ENCODE results near the gene TSPAN8. TPM values are rescaled to one million over a fixed set of nuclear protein-coding genes. Genes with fewer than 3 reads are reported as not detected.

Gene TSPAN8
- total RNA-seq, 1 experiment from 2014 or later = 4.2 TPM

DNA sequence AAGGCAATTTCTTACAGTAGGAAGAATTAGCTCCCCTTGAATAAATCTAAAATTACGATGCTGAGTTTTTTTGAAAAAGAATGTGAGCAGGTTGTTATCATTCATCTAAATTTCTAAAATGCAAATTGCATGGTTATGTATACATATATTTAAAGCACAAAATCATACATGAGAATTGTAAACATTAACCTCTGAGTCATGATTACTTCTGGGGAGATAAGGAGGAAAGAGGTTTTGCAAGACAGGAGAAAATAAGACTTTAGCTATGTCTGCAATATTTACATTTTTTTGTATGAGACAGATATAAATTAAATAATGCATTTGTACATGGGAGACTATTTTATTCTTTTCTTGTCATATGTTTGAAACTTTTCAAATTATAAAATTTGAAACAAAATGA lies 72.2 kb downstream of the TSPAN8 start:
- H3K36me3 ChIP-seq (ENCODE audit: control insufficient read depth, insufficient read depth, low read length) = no peaks in the 10 kb centered on the region
- in situ Hi-C loops (cut with HindIII; ENCODE audit: low pct_unique_long_range_greater_than_20kb, low sequenced_read_pairs) (no loop called here), intact Hi-C loops (cut with micrococcal nuclease; ENCODE audit: unreplicated experiment) (loop anchor here (10.0 kb wide), 1 partner anchor 49 kb away; no protein-coding TSS in a partner anchor)
- CTCF ChIA-PET = no interaction called here
- POLR2A ChIA-PET = no interaction called here
- H3K9me3 ChIP-seq (ENCODE audit: control insufficient read depth, insufficient read depth, low read depth, low read length) = no peaks in the 10 kb centered on the region
- no peak for DNase-seq (ENCODE audit: low read depth, low spot score)
- ATAC-seq = no peak
- no TSS peak for BruUV-seq (replicated peaks)
- TF ChIP-seq TCF7L2 (IDR thresholded peaks at IDR 0.05; ENCODE audit: low read depth, low read length) (no peak), SIN3A (IDR thresholded peaks at IDR 0.05; ENCODE audit: borderline replicate concordance, insufficient read depth, low read depth, low read length) (no peak), POLR2AphosphoS5 (IDR thresholded peaks at IDR 0.05; ENCODE audit: low read depth, low read length) (no peak)
- TF ChIP-seq, protein P1, sequence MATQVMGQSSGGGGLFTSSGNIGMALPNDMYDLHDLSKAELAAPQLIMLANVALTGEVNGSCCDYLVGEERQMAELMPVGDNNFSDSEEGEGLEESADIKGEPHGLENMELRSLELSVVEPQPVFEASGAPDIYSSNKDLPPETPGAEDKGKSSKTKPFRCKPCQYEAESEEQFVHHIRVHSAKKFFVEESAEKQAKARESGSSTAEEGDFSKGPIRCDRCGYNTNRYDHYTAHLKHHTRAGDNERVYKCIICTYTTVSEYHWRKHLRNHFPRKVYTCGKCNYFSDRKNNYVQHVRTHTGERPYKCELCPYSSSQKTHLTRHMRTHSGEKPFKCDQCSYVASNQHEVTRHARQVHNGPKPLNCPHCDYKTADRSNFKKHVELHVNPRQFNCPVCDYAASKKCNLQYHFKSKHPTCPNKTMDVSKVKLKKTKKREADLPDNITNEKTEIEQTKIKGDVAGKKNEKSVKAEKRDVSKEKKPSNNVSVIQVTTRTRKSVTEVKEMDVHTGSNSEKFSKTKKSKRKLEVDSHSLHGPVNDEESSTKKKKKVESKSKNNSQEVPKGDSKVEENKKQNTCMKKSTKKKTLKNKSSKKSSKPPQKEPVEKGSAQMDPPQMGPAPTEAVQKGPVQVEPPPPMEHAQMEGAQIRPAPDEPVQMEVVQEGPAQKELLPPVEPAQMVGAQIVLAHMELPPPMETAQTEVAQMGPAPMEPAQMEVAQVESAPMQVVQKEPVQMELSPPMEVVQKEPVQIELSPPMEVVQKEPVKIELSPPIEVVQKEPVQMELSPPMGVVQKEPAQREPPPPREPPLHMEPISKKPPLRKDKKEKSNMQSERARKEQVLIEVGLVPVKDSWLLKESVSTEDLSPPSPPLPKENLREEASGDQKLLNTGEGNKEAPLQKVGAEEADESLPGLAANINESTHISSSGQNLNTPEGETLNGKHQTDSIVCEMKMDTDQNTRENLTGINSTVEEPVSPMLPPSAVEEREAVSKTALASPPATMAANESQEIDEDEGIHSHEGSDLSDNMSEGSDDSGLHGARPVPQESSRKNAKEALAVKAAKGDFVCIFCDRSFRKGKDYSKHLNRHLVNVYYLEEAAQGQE (IDR thresholded peaks at IDR 0.05; ENCODE audit: insufficient read depth in 1 of 2, low read depth in 2 of 2, low read length in 1 of 2) = no peak
- TF ChIP-seq, protein P2, sequence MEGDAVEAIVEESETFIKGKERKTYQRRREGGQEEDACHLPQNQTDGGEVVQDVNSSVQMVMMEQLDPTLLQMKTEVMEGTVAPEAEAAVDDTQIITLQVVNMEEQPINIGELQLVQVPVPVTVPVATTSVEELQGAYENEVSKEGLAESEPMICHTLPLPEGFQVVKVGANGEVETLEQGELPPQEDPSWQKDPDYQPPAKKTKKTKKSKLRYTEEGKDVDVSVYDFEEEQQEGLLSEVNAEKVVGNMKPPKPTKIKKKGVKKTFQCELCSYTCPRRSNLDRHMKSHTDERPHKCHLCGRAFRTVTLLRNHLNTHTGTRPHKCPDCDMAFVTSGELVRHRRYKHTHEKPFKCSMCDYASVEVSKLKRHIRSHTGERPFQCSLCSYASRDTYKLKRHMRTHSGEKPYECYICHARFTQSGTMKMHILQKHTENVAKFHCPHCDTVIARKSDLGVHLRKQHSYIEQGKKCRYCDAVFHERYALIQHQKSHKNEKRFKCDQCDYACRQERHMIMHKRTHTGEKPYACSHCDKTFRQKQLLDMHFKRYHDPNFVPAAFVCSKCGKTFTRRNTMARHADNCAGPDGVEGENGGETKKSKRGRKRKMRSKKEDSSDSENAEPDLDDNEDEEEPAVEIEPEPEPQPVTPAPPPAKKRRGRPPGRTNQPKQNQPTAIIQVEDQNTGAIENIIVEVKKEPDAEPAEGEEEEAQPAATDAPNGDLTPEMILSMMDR (IDR thresholded peaks at IDR 0.05) = no peak
- no peaks in the 10 kb centered on the region for H3K4me1 ChIP-seq (ENCODE audit: control insufficient read depth, insufficient read depth, low read length)
- H3K4me3 ChIP-seq (ENCODE audit: low read depth in 2 of 2, low read length in 2 of 2) = no peak overlapping the region
- H3K27me3 ChIP-seq (ENCODE audit: control insufficient read depth, insufficient read depth, low read length) = no peaks in the 10 kb centered on the region
- no peak overlapping the region for H3K27ac ChIP-seq (ENCODE audit: low read length)

DNA sequence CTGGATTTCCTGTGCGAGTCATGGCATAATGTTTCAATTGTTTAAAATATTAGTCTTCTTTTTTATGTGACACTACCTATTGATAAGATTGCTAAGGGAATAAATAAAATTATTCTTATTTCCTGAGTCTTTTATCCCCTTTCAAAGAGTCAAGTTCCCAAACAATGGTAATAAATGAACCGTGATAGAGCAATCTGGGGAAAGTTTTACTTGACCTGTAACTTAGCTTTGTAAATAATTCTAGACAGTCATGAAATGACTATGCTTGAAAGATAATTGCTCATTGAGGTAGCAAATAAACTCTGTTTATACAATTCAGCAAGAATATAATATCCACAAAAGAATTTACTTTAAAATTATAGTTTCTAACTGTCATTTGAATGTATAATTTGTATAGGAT lies 82.1 kb downstream of the TSPAN8 start:
- BruUV-seq (replicated peaks) = no TSS peak
- no peak for ATAC-seq

More for the DNA sequence above, 82.1 kb downstream of the TSPAN8 start:
- no peak overlapping the region for H3K4me3 ChIP-seq (ENCODE audit: low read depth in 2 of 2, low read length in 2 of 2)
- DNase-seq (ENCODE audit: low read depth, low spot score) = no peak
- CTCF ChIA-PET = no interaction called here
- no peaks in the 10 kb centered on the region for H3K4me1 ChIP-seq (ENCODE audit: control insufficient read depth, insufficient read depth, low read length)
- peaks cover 10% of the 10 kb centered on the region; the same call in 1 of the 2 replicates for H3K9me3 ChIP-seq (ENCODE audit: control insufficient read depth, insufficient read depth, low read depth, low read length)
- TF ChIP-seq, protein P1 (IDR thresholded peaks at IDR 0.05; ENCODE audit: insufficient read depth in 1 of 2, low read depth in 2 of 2, low read length in 1 of 2) = no peak
- no peak for TF ChIP-seq POLR2AphosphoS5 (IDR thresholded peaks at IDR 0.05; ENCODE audit: low read depth, low read length)
- TF ChIP-seq SIN3A (IDR thresholded peaks at IDR 0.05; ENCODE audit: borderline replicate concordance, insufficient read depth, low read depth, low read length) = no peak
- TF ChIP-seq TCF7L2 (IDR thresholded peaks at IDR 0.05; ENCODE audit: low read depth, low read length) = no peak
- TF ChIP-seq, protein P2 (IDR thresholded peaks at IDR 0.05) = no peak
- intact Hi-C loops (cut with micrococcal nuclease; ENCODE audit: unreplicated experiment) (no loop called here), in situ Hi-C loops (cut with HindIII; ENCODE audit: low pct_unique_long_range_greater_than_20kb, low sequenced_read_pairs) (no loop called here)
- H3K36me3 ChIP-seq (ENCODE audit: control insufficient read depth, insufficient read depth, low read length) = no peaks in the 10 kb centered on the region
- H3K27ac ChIP-seq (ENCODE audit: low read length) = no peak overlapping the region
- H3K27me3 ChIP-seq (ENCODE audit: control insufficient read depth, insufficient read depth, low read length) = no peaks in the 10 kb centered on the region
- POLR2A ChIA-PET = no interaction called here
